WTC11 (cell line): Measurements from ENCODE around the gene GPR3.

Experiments
- ATF2 ChIP-seq: sonication (generic); formaldehyde crosslinking; IDR thresholded peaks from 2 replicates; pipeline ENCODE4 v1.8.1; 2022; ENCODE audit warnings: low read depth, missing genetic modification reagents, borderline replicate concordance
- CTCF ChIP-seq: fragments of 200-600 bp; IDR thresholded peaks from 2 replicates; pipeline ENCODE4 v1.8.0; 2022; ENCODE audit warnings: antibody characterized with exemption
- IRF2 ChIP-seq: sonication (generic); formaldehyde crosslinking; IDR thresholded peaks from 2 replicates; pipeline ENCODE4 v1.8.0; 2022; ENCODE audit warnings: low read depth, missing genetic modification reagents, borderline replicate concordance
- MXD4 ChIP-seq: fragments of 250-450 bp; sonication (Bioruptor Pico); IDR thresholded peaks from 2 replicates; pipeline ENCODE4 v1.8.0; 2021; ENCODE audit warnings: mild to moderate bottlenecking, moderate library complexity, borderline replicate concordance

GRCh38 chr1:27439150-27439549, 46.7 kb downstream of the GPR3 start:
- TF ChIP-seq CTCF, result no peak
- no peak for TF ChIP-seq MXD4 (CRISPR knock-in tag)
- no peak for TF ChIP-seq ATF2 (CRISPR knock-in tag)
- no peak for TF ChIP-seq IRF2 (CRISPR knock-in tag)
